ENCODE measurements around the gene CAPN14.

- TF ChIP-seq EZH2 (IDR thresholded peaks at IDR 0.05) (no peak), FOXP2 (optimal IDR thresholded peaks at IDR 0.05; ENCODE audit: control extremely low read depth, extremely low read length, insufficient read depth) (no peak)
These were observed 27.1 kb downstream of the CAPN14 start for GRCh38 chr2:31190188-31190587.

All from SK-N-MC (cell line).